ENCODE data around the gene NCDN. TPM values are rescaled to one million over a fixed set of nuclear protein-coding genes. Genes with fewer than 3 reads are reported as not detected.

NCDN gene
- total and polyA plus RNA-seq, 2 donors (not counting 1 experiment from before 2014, with no cell fraction given), result 18.1 to 33.2 TPM

GRCh38 chr1:35598895-35599294 is 41.3 kb downstream of the NCDN start:
- no peak for TF ChIP-seq EZH2 (IDR thresholded peaks at IDR 0.05; ENCODE audit: low read length, missing control alignments)
- TF ChIP-seq, protein P1, sequence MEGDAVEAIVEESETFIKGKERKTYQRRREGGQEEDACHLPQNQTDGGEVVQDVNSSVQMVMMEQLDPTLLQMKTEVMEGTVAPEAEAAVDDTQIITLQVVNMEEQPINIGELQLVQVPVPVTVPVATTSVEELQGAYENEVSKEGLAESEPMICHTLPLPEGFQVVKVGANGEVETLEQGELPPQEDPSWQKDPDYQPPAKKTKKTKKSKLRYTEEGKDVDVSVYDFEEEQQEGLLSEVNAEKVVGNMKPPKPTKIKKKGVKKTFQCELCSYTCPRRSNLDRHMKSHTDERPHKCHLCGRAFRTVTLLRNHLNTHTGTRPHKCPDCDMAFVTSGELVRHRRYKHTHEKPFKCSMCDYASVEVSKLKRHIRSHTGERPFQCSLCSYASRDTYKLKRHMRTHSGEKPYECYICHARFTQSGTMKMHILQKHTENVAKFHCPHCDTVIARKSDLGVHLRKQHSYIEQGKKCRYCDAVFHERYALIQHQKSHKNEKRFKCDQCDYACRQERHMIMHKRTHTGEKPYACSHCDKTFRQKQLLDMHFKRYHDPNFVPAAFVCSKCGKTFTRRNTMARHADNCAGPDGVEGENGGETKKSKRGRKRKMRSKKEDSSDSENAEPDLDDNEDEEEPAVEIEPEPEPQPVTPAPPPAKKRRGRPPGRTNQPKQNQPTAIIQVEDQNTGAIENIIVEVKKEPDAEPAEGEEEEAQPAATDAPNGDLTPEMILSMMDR (conservative IDR thresholded peaks at IDR 0.05 in 1 of 2, IDR thresholded peaks at IDR 0.05 in 1 of 2; ENCODE audit: low read depth in 1 of 2, low read length in 2 of 2), result no peak
- Histone ChIP-seq H3K4me1 (ENCODE audit: control insufficient read depth, extremely low read depth, insufficient read depth, low read length) (no peaks in the 10 kb centered on the region), H3K27me3 (ENCODE audit: control insufficient read depth, insufficient read depth, low read length) (no peaks in the 10 kb centered on the region), H3K4me3 (replicated peaks in 1 of 4; ENCODE audit: control extremely low read depth in 1 of 4, insufficient read depth in 1 of 4, low read depth in 3 of 4, low read length in 4 of 4) (no peak overlapping the region), H3K9me3 (ENCODE audit: control insufficient read depth, insufficient read depth, low read depth, low read length) (no peaks in the 10 kb centered on the region), H3K9ac (ENCODE audit: insufficient read depth, low read length) (no peak overlapping the region), H3K27ac (ENCODE audit: insufficient read depth, low read length) (no peak overlapping the region), H3K36me3 (ENCODE audit: control insufficient read depth, insufficient read depth, low read length) (peaks cover 5% of the 10 kb centered on the region), H2AFZ (ENCODE audit: low read length) (no peak overlapping the region), H3K4me2 (ENCODE audit: extremely low read depth, insufficient read depth, low read length) (no peak overlapping the region), H4K20me1 (ENCODE audit: control insufficient read depth, extremely low read depth, insufficient read depth, low read length) (no peaks in the 10 kb centered on the region), H3K79me2 (ENCODE audit: control insufficient read depth, insufficient read depth, low read length) (no peaks in the 10 kb centered on the region)
- no peak for DNase-seq (ENCODE audit: low read depth in 2 of 2)

GRCh38 chr1:35599411-35599810 is 41.8 kb downstream of the NCDN start:
- Histone ChIP-seq H3K4me2 (ENCODE audit: extremely low read depth, insufficient read depth, low read length) (no peak overlapping the region), H3K4me3 (replicated peaks in 1 of 4; ENCODE audit: control extremely low read depth in 1 of 4, insufficient read depth in 1 of 4, low read depth in 3 of 4, low read length in 4 of 4) (no peak overlapping the region), H3K27me3 (ENCODE audit: control insufficient read depth, insufficient read depth, low read length) (no peaks in the 10 kb centered on the region), H2AFZ (ENCODE audit: low read length) (no peak overlapping the region), H4K20me1 (ENCODE audit: control insufficient read depth, extremely low read depth, insufficient read depth, low read length) (no peaks in the 10 kb centered on the region), H3K27ac (ENCODE audit: insufficient read depth, low read length) (no peak overlapping the region), H3K4me1 (ENCODE audit: control insufficient read depth, extremely low read depth, insufficient read depth, low read length) (no peaks in the 10 kb centered on the region), H3K79me2 (ENCODE audit: control insufficient read depth, insufficient read depth, low read length) (no peaks in the 10 kb centered on the region), H3K36me3 (ENCODE audit: control insufficient read depth, insufficient read depth, low read length) (peaks cover 5% of the 10 kb centered on the region), H3K9ac (ENCODE audit: insufficient read depth, low read length) (no peak overlapping the region), H3K9me3 (ENCODE audit: control insufficient read depth, insufficient read depth, low read depth, low read length) (no peaks in the 10 kb centered on the region)
- no peak for TF ChIP-seq EZH2 (IDR thresholded peaks at IDR 0.05; ENCODE audit: low read length, missing control alignments)
- TF ChIP-seq, protein P1 (conservative IDR thresholded peaks at IDR 0.05 in 1 of 2, IDR thresholded peaks at IDR 0.05 in 1 of 2; ENCODE audit: low read depth in 1 of 2, low read length in 2 of 2), result no peak
- no peak for DNase-seq (ENCODE audit: low read depth in 2 of 2)

DNA sequence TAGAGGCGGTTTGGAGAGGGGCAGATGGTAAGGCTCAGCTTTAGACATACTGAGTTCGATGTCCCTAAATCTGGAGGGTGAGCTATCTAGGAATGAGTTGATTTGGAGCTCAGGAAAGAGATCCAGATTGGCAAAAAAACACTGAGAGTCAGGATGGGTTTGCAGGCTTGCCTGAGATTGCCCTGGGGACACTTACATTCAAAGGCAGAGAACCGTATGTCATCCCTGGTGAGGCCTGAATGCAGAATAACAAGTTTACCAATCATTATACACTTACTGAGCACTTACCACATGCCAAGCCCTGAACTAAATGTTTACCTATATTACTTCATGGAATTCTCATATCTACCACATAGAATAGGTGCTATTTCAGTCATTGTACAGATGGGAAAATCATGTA is 43.0 kb downstream of the NCDN start:
- no peak overlapping the region for H3K4me2 ChIP-seq (ENCODE audit: extremely low read depth, insufficient read depth, low read length)
- no peaks in the 10 kb centered on the region for H3K9me3 ChIP-seq (ENCODE audit: control insufficient read depth, insufficient read depth, low read depth, low read length)
- no peak for TF ChIP-seq EZH2 (IDR thresholded peaks at IDR 0.05; ENCODE audit: low read length, missing control alignments)
- TF ChIP-seq, protein P1 (conservative IDR thresholded peaks at IDR 0.05 in 1 of 2, IDR thresholded peaks at IDR 0.05 in 1 of 2; ENCODE audit: low read depth in 1 of 2, low read length in 2 of 2), result no peak
- H3K27ac ChIP-seq (ENCODE audit: insufficient read depth, low read length), result no peak overlapping the region
- no peak overlapping the region for H2AFZ ChIP-seq (ENCODE audit: low read length)
- H3K36me3 ChIP-seq (ENCODE audit: control insufficient read depth, insufficient read depth, low read length), result peaks cover 6% of the 10 kb centered on the region
- no peaks in the 10 kb centered on the region for H3K4me1 ChIP-seq (ENCODE audit: control insufficient read depth, extremely low read depth, insufficient read depth, low read length)
- no peak overlapping the region for H3K4me3 ChIP-seq (replicated peaks in 1 of 4; ENCODE audit: control extremely low read depth in 1 of 4, insufficient read depth in 1 of 4, low read depth in 3 of 4, low read length in 4 of 4)
- no peaks in the 10 kb centered on the region for H3K79me2 ChIP-seq (ENCODE audit: control insufficient read depth, insufficient read depth, low read length)
- no peak overlapping the region for H3K9ac ChIP-seq (ENCODE audit: insufficient read depth, low read length)
- no peak for DNase-seq (ENCODE audit: low read depth in 2 of 2)
- no peaks in the 10 kb centered on the region for H4K20me1 ChIP-seq (ENCODE audit: control insufficient read depth, extremely low read depth, insufficient read depth, low read length)
- H3K27me3 ChIP-seq (ENCODE audit: control insufficient read depth, insufficient read depth, low read length), result no peaks in the 10 kb centered on the region

Measured in fibroblast of lung (primary cell).